GM19467 (cell line): ENCODE measurements around the gene BACE2.

Experiments used
- ATAC-seq: cut with Tn5 transposase; IDR thresholded peaks from one replicate; pipeline ENCODE4 v1.9.1; 2021; ENCODE audit warnings: mild to moderate bottlenecking, moderate library complexity; ENCODE audit not compliant: unreplicated experiment

The BACE2 gene

GRCh38 chr21:41317458-41317857, 149.5 kb downstream of the BACE2 start:
- no peak for ATAC-seq

- no peak for ATAC-seq
Observed at GRCh38 chr21:41318218-41318617, 150.3 kb downstream of the BACE2 start.

GRCh38 chr21:41319273-41319672, 151.3 kb downstream of the BACE2 start:
- ATAC-seq, result no peak

GRCh38 chr21:41321211-41321907, 153.4 kb downstream of the BACE2 start:
- no peak for ATAC-seq

- ATAC-seq, result no peak
Observed at GRCh38 chr21:41321908-41322495, 154.0 kb downstream of the BACE2 start.

- no peak for ATAC-seq
Observed at GRCh38 chr21:41322496-41323382, 154.8 kb downstream of the BACE2 start.

GRCh38 chr21:41325138-41325912, 157.4 kb downstream of the BACE2 start:
- ATAC-seq, result no peak

- no peak for ATAC-seq
Observed at GRCh38 chr21:41326414-41327080, 158.6 kb downstream of the BACE2 start.

GRCh38 chr21:41327753-41328152, 159.8 kb downstream of the BACE2 start:
- no peak for ATAC-seq

GRCh38 chr21:41328660-41329607, 161.0 kb downstream of the BACE2 start:
- no peak for ATAC-seq
